SK-N-SH treated with all-trans-retinoic acid at 6 μM for 48 hours (cell line): ENCODE measurements around the gene LAMB3.

Experiments used
- ATAC-seq: fragments of 200-7000 bp; cut with Tn5 transposase; 3 replicates; pipeline ENCODE4 v1.9.1; 2020; ENCODE audit warnings: mild to moderate bottlenecking, moderate library complexity
- ARNTL ChIP-seq: fragments of 450-650 bp; formaldehyde crosslinking; IDR thresholded peaks from 2 replicates; pipeline ENCODE4 v1.5.0; 2020; ENCODE audit warnings: low read depth, mild to moderate bottlenecking, moderate library complexity, borderline replicate concordance
- CREB5 ChIP-seq: fragments of 250-450 bp; sonication (Bioruptor Pico); IDR thresholded peaks from 2 replicates; pipeline ENCODE4 v1.5.1; 2020; ENCODE audit warnings: low read depth, mild to moderate bottlenecking, moderate library complexity
- CSDC2 ChIP-seq: fragments of 250-450 bp; sonication (Bioruptor Pico); IDR thresholded peaks from 2 replicates; pipeline ENCODE4 v1.5.0; 2020; ENCODE audit warnings: mild to moderate bottlenecking, moderate library complexity
- ESRRG ChIP-seq: fragments of 250-450 bp; sonication (Bioruptor Pico); IDR thresholded peaks from 2 replicates; pipeline ENCODE4 v1.6.1; 2021; ENCODE audit warnings: mild to moderate bottlenecking
- ISL1 ChIP-seq: fragments of 250-450 bp; sonication (Bioruptor Pico); IDR thresholded peaks from 2 replicates; pipeline ENCODE4 v2.1.2; 2022; ENCODE audit warnings: mild to moderate bottlenecking, moderate library complexity
- OSR1 ChIP-seq: fragments of 250-450 bp; sonication (Bioruptor Pico); IDR thresholded peaks from 2 replicates; pipeline ENCODE4 v1.8.0; 2022; ENCODE audit warnings: moderate library complexity, mild to moderate bottlenecking, inconsistent platforms
- POU6F1 ChIP-seq: fragments of 250-450 bp; sonication (Bioruptor Pico); IDR thresholded peaks from 2 replicates; pipeline ENCODE4 v1.8.0; 2021; ENCODE audit warnings: low read depth, mild to moderate bottlenecking, moderate library complexity, borderline replicate concordance
- PPARA ChIP-seq: fragments of 250-450 bp; sonication (Bioruptor Pico); IDR thresholded peaks from 2 replicates; pipeline ENCODE4 v1.5.0; 2020; ENCODE audit warnings: mild to moderate bottlenecking, borderline replicate concordance
- RARB ChIP-seq: fragments of 250-450 bp; sonication (Bioruptor Pico); IDR thresholded peaks from 2 replicates; pipeline ENCODE4 v1.8.0; 2021; ENCODE audit warnings: mild to moderate bottlenecking, moderate library complexity
- SNAI2 ChIP-seq: fragments of 250-450 bp; sonication (Bioruptor Pico); IDR thresholded peaks from 2 replicates; pipeline ENCODE4 v1.5.0; 2020; ENCODE audit warnings: mild to moderate bottlenecking, moderate library complexity
- TCF4 ChIP-seq: fragments of 250-450 bp; sonication (Bioruptor Pico); IDR thresholded peaks from 2 replicates; pipeline ENCODE4 v1.8.0; 2021; ENCODE audit warnings: mild to moderate bottlenecking, moderate library complexity, borderline replicate concordance
- TOX ChIP-seq: fragments of 250-450 bp; sonication (Bioruptor Pico); IDR thresholded peaks from 2 replicates; pipeline ENCODE4 v1.8.0; 2021; ENCODE audit warnings: mild to moderate bottlenecking, moderate library complexity, borderline replicate concordance
- ZC3H10 ChIP-seq: fragments of 250-450 bp; sonication (Bioruptor Pico); IDR thresholded peaks from 2 replicates; pipeline ENCODE4 v1.5.1; 2021; ENCODE audit warnings: mild to moderate bottlenecking, moderate library complexity
- ZFP3 ChIP-seq: fragments of 250-450 bp; sonication (Bioruptor Pico); IDR thresholded peaks from 2 replicates; pipeline ENCODE4 v1.5.0; 2020; ENCODE audit warnings: mild to moderate bottlenecking, moderate library complexity
- ZFP30 ChIP-seq: fragments of 450-650 bp; formaldehyde crosslinking; IDR thresholded peaks from 2 replicates; pipeline ENCODE4 v1.5.0; 2022; ENCODE audit warnings: mild to moderate bottlenecking, moderate library complexity
- ZNF565 ChIP-seq: fragments of 450-650 bp; formaldehyde crosslinking; conservative IDR thresholded peaks from 2 replicates; pipeline ENCODE4 v1.5.0; 2020; ENCODE audit warnings: low read depth, mild to moderate bottlenecking, moderate library complexity
- ZNF70 ChIP-seq: fragments of 450-650 bp; formaldehyde crosslinking; IDR thresholded peaks from 2 replicates; pipeline ENCODE4 v1.5.0; 2020; ENCODE audit warnings: mild to moderate bottlenecking, moderate library complexity
- ZNF8 ChIP-seq: fragments of 450-650 bp; formaldehyde crosslinking; IDR thresholded peaks from 2 replicates; pipeline ENCODE4 v1.5.0; 2020; ENCODE audit warnings: mild to moderate bottlenecking, moderate library complexity
- TF ChIP-seq, protein P1 (sequence below): fragments of 250-450 bp; sonication (Bioruptor Pico); IDR thresholded peaks from 2 replicates; pipeline ENCODE4 v1.8.0; 2020; ENCODE audit warnings: mild to moderate bottlenecking, moderate library complexity, borderline replicate concordance
- TF ChIP-seq, protein P2 (sequence below): fragments of 250-450 bp; sonication (Bioruptor Pico); IDR thresholded peaks from 2 replicates; pipeline ENCODE4 v1.5.0; 2020; ENCODE audit warnings: mild to moderate bottlenecking, moderate library complexity

Gene LAMB3

GRCh38 chr1:209655411-209656231 is 3.4 kb upstream of the LAMB3 start:
- TF ChIP-seq CSDC2 (CRISPR knock-in tag) (no peak), ISL1 (CRISPR knock-in tag) (no peak), OSR1 (CRISPR knock-in tag) (no peak), RARB (CRISPR knock-in tag) (no peak), ARNTL (CRISPR knock-in tag) (no peak), ZFP30 (no peak), ZC3H10 (no peak), ZNF70 (CRISPR knock-in tag) (no peak), ZNF565 (CRISPR knock-in tag) (no peak), ZNF8 (CRISPR knock-in tag) (no peak), TOX (CRISPR knock-in tag) (no peak), ESRRG (CRISPR knock-in tag) (no peak), TCF4 (no peak)
- TF ChIP-seq, protein P1, sequence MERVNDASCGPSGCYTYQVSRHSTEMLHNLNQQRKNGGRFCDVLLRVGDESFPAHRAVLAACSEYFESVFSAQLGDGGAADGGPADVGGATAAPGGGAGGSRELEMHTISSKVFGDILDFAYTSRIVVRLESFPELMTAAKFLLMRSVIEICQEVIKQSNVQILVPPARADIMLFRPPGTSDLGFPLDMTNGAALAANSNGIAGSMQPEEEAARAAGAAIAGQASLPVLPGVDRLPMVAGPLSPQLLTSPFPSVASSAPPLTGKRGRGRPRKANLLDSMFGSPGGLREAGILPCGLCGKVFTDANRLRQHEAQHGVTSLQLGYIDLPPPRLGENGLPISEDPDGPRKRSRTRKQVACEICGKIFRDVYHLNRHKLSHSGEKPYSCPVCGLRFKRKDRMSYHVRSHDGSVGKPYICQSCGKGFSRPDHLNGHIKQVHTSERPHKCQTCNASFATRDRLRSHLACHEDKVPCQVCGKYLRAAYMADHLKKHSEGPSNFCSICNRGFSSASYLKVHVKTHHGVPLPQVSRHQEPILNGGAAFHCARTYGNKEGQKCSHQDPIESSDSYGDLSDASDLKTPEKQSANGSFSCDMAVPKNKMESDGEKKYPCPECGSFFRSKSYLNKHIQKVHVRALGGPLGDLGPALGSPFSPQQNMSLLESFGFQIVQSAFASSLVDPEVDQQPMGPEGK (CRISPR knock-in tag), result no peak
- TF ChIP-seq, protein P2, sequence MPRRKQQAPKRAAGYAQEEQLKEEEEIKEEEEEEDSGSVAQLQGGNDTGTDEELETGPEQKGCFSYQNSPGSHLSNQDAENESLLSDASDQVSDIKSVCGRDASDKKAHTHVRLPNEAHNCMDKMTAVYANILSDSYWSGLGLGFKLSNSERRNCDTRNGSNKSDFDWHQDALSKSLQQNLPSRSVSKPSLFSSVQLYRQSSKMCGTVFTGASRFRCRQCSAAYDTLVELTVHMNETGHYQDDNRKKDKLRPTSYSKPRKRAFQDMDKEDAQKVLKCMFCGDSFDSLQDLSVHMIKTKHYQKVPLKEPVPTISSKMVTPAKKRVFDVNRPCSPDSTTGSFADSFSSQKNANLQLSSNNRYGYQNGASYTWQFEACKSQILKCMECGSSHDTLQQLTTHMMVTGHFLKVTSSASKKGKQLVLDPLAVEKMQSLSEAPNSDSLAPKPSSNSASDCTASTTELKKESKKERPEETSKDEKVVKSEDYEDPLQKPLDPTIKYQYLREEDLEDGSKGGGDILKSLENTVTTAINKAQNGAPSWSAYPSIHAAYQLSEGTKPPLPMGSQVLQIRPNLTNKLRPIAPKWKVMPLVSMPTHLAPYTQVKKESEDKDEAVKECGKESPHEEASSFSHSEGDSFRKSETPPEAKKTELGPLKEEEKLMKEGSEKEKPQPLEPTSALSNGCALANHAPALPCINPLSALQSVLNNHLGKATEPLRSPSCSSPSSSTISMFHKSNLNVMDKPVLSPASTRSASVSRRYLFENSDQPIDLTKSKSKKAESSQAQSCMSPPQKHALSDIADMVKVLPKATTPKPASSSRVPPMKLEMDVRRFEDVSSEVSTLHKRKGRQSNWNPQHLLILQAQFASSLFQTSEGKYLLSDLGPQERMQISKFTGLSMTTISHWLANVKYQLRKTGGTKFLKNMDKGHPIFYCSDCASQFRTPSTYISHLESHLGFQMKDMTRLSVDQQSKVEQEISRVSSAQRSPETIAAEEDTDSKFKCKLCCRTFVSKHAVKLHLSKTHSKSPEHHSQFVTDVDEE (CRISPR knock-in tag), result no peak
- no peak for ATAC-seq

GRCh38 chr1:209653915-209654351 is 1.7 kb upstream of the LAMB3 start:
- TF ChIP-seq ZNF8 (CRISPR knock-in tag) (no peak), ZNF70 (CRISPR knock-in tag) (no peak), ZFP3 (no peak), ZFP30 (no peak), CREB5 (CRISPR knock-in tag) (no peak), SNAI2 (CRISPR knock-in tag) (no peak), POU6F1 (CRISPR knock-in tag) (no peak), ESRRG (CRISPR knock-in tag) (no peak), OSR1 (CRISPR knock-in tag) (no peak), PPARA (CRISPR knock-in tag) (no peak), ARNTL (CRISPR knock-in tag) (no peak), TCF4 (no peak)
- TF ChIP-seq, all 23 proteins: peak for 0
- no peak for ATAC-seq

- peak; percentile 41 for ATAC-seq
- no peak for TF ChIP-seq ZNF8 (CRISPR knock-in tag)
- TF ChIP-seq, protein P1 (CRISPR knock-in tag), result no peak
- peak; percentile 79; the same call in 1 of the 2 replicates for TF ChIP-seq OSR1 (CRISPR knock-in tag)
- TF ChIP-seq, all 23 proteins: peak for 1
Measured at GRCh38 chr1:209652873-209653401, 712 bp upstream of the LAMB3 start.
